Esophagus muscularis mucosa (tissue), 3 donors: ENCODE data around the gene FRY.

Experiments used
- POLR2A ChIP-seq: fragments of 450-650 bp; IDR thresholded peaks from one replicate; pipeline ENCODE4 v1.6.1; 2017; ENCODE audit warnings: antibody characterized with exemption, moderate library complexity, mild to moderate bottlenecking, low read depth
- POLR2AphosphoS5 ChIP-seq, 2 donors: sonication (generic); formaldehyde crosslinking; IDR thresholded peaks; one replicate each; pipeline ENCODE4 v1.6.1; 2017; ENCODE audit warnings: antibody characterized with exemption in 2 of 2
- TF ChIP-seq, protein P1 (sequence below), 3 experiments: fragments of 200-600 bp in 2 of 3; fragments of 450-650 bp in 1 of 3; sonication (generic) in 2 of 3; IDR thresholded peaks; one replicate each; pipeline ENCODE4 v1.5.1; 2017 to 2019; ENCODE audit warnings: antibody characterized with exemption in 3 of 3, mild to moderate bottlenecking in 2 of 3, moderate library complexity in 1 of 3

DNA sequence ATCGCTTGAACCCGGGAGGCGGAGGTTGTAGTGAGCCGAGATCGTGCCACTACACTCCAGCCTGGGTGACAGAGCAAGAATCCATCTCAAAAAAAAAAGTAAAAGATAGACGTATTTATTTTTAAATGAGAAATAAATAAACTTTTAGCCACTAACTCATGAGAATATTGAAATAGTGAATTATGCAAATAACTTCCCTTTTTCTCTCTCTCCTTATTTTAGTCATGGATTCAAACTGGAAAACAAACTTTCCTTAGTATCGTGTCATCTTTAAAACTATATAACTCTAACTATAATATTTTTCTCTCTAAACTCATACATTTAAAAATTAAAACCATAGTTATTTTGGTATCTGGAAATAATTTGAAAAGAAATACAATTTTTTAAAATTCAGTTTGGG lies 96.1 kb downstream of the FRY start:
- TF ChIP-seq, protein P1, sequence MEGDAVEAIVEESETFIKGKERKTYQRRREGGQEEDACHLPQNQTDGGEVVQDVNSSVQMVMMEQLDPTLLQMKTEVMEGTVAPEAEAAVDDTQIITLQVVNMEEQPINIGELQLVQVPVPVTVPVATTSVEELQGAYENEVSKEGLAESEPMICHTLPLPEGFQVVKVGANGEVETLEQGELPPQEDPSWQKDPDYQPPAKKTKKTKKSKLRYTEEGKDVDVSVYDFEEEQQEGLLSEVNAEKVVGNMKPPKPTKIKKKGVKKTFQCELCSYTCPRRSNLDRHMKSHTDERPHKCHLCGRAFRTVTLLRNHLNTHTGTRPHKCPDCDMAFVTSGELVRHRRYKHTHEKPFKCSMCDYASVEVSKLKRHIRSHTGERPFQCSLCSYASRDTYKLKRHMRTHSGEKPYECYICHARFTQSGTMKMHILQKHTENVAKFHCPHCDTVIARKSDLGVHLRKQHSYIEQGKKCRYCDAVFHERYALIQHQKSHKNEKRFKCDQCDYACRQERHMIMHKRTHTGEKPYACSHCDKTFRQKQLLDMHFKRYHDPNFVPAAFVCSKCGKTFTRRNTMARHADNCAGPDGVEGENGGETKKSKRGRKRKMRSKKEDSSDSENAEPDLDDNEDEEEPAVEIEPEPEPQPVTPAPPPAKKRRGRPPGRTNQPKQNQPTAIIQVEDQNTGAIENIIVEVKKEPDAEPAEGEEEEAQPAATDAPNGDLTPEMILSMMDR (IDR thresholded peaks at IDR 0.05) = no peak
- TF ChIP-seq POLR2A (no peak), POLR2AphosphoS5 (IDR thresholded peaks at IDR 0.05) (no peak)
